ENCODE measurements around the gene DAP3.

DNA sequence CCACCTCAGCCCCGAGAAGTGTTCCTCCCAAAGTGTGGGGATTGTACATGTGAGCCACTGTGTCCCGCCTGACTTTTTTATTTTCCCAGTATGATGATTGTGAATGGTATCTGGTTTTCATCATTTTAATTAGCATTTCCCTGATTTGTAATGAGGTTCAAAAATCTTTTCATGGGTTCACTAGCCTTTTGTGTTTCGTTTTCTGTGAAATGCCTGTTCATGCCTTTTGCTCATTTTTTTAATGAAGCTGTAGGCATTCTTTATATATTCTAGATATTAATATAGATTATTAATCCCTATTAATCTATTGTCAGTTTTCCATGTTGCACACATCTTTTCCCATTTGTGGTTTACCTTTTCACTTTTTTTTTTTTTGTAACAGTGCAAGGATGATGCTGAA lies 20.5 kb downstream of the DAP3 start:
- TF ChIP-seq, protein P1, sequence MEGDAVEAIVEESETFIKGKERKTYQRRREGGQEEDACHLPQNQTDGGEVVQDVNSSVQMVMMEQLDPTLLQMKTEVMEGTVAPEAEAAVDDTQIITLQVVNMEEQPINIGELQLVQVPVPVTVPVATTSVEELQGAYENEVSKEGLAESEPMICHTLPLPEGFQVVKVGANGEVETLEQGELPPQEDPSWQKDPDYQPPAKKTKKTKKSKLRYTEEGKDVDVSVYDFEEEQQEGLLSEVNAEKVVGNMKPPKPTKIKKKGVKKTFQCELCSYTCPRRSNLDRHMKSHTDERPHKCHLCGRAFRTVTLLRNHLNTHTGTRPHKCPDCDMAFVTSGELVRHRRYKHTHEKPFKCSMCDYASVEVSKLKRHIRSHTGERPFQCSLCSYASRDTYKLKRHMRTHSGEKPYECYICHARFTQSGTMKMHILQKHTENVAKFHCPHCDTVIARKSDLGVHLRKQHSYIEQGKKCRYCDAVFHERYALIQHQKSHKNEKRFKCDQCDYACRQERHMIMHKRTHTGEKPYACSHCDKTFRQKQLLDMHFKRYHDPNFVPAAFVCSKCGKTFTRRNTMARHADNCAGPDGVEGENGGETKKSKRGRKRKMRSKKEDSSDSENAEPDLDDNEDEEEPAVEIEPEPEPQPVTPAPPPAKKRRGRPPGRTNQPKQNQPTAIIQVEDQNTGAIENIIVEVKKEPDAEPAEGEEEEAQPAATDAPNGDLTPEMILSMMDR (conservative IDR thresholded peaks at IDR 0.05; ENCODE audit: low read length): no peak
- TF ChIP-seq EZH2phosphoT487 (IDR thresholded peaks at IDR 0.05; ENCODE audit: borderline replicate concordance): no peak

Measured in Loucy (cell line).